Measurements from ENCODE around the gene PALLD.

- no peak for TF ChIP-seq EZH2 (IDR thresholded peaks at IDR 0.05; ENCODE audit: borderline replicate concordance, low read depth, low read length, severe bottlenecking)
- TF ChIP-seq CTCF (IDR thresholded peaks at IDR 0.05; ENCODE audit: borderline replicate concordance, extremely low read depth, low read length, poor library complexity, severe bottlenecking): no peak
Measured at GRCh38 chr4:168612450-168613135, 115.7 kb downstream of the PALLD start.
